Measurements from ENCODE around the gene FAM20B. TPM values are rescaled to one million over a fixed set of nuclear protein-coding genes. Genes with fewer than 3 reads are reported as not detected.
A peak's percentile ranks its signal among the peaks of the same experiment; 100 is the strongest.

Gene FAM20B
- total and polyA plus RNA-seq, 2 of the 13 experiments (the other 11 are each of a cell fraction or from before 2014, with no cell fraction given), result 13.8 to 26.9 TPM

DNA sequence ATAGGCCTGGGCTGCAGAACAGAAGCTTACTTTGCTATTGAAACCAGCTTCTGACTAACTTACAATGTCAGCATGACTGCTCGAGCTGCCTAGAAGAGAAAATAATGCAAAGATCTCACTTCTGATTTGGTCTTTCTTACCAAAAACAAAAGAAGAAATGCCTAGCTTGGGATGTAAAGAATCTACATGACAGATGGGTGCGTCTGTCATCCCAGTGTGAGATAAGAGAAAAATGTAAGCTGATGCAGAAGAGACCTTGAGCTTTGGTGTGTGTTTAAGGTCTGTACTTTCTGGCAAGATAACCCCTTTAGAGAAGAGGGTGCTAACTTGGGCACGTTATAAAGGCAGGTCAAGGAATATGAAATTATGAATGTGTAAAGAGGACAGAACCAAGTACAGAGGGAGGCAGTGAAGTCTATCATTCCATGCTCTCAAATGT is 3.6 kb downstream of the FAM20B start (continued):
- TF ChIP-seq, protein P1, sequence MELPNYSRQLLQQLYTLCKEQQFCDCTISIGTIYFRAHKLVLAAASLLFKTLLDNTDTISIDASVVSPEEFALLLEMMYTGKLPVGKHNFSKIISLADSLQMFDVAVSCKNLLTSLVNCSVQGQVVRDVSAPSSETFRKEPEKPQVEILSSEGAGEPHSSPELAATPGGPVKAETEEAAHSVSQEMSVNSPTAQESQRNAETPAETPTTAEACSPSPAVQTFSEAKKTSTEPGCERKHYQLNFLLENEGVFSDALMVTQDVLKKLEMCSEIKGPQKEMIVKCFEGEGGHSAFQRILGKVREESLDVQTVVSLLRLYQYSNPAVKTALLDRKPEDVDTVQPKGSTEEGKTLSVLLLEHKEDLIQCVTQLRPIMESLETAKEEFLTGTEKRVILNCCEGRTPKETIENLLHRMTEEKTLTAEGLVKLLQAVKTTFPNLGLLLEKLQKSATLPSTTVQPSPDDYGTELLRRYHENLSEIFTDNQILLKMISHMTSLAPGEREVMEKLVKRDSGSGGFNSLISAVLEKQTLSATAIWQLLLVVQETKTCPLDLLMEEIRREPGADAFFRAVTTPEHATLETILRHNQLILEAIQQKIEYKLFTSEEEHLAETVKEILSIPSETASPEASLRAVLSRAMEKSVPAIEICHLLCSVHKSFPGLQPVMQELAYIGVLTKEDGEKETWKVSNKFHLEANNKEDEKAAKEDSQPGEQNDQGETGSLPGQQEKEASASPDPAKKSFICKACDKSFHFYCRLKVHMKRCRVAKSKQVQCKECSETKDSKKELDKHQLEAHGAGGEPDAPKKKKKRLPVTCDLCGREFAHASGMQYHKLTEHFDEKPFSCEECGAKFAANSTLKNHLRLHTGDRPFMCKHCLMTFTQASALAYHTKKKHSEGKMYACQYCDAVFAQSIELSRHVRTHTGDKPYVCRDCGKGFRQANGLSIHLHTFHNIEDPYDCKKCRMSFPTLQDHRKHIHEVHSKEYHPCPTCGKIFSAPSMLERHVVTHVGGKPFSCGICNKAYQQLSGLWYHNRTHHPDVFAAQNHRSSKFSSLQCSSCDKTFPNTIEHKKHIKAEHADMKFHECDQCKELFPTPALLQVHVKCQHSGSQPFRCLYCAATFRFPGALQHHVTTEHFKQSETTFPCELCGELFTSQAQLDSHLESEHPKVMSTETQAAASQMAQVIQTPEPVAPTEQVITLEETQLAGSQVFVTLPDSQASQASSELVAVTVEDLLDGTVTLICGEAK (IDR thresholded peaks at IDR 0.05), result no peak
- TF ChIP-seq, protein P1 (CRISPR knock-in tag; IDR thresholded peaks at IDR 0.05), result no peak
- TF ChIP-seq ZNF670 (CRISPR knock-in tag; IDR thresholded peaks at IDR 0.05; ENCODE audit: borderline replicate concordance), result no peak
- no peak for TF ChIP-seq ZFYVE20 (CRISPR knock-in tag; IDR thresholded peaks at IDR 0.05; ENCODE audit: borderline replicate concordance, low read depth)
- TF ChIP-seq SOX13 (IDR thresholded peaks at IDR 0.05), result no peak
- TF ChIP-seq SOX13 (CRISPR knock-in tag; conservative IDR thresholded peaks at IDR 0.05 in 1 of 2, IDR thresholded peaks at IDR 0.05 in 1 of 2), result peak in 1 of 2 experiments; percentile 79; a peak in 2 of 4 replicates
- no peak for TF ChIP-seq CCDC6 (CRISPR knock-in tag; IDR thresholded peaks at IDR 0.05)
- no peak for TF ChIP-seq ARHGAP35 (CRISPR knock-in tag; IDR thresholded peaks at IDR 0.05; ENCODE audit: borderline replicate concordance)
- no peak for TF ChIP-seq EHMT2 (IDR thresholded peaks at IDR 0.05; ENCODE audit: borderline replicate concordance, low read depth, low read length)
- TF ChIP-seq HDAC1 (CRISPR knock-in tag; IDR thresholded peaks at IDR 0.05), result peak; percentile 56; the same call in 1 of the 2 replicates
- TF ChIP-seq, protein P2, sequence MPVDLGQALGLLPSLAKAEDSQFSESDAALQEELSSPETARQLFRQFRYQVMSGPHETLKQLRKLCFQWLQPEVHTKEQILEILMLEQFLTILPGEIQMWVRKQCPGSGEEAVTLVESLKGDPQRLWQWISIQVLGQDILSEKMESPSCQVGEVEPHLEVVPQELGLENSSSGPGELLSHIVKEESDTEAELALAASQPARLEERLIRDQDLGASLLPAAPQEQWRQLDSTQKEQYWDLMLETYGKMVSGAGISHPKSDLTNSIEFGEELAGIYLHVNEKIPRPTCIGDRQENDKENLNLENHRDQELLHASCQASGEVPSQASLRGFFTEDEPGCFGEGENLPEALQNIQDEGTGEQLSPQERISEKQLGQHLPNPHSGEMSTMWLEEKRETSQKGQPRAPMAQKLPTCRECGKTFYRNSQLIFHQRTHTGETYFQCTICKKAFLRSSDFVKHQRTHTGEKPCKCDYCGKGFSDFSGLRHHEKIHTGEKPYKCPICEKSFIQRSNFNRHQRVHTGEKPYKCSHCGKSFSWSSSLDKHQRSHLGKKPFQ (CRISPR knock-in tag; IDR thresholded peaks at IDR 0.05; ENCODE audit: insufficient replicate concordance), result no peak
- no peak for TF ChIP-seq EED (CRISPR knock-in tag; IDR thresholded peaks at IDR 0.05)
- TF ChIP-seq BHLHE40 (IDR thresholded peaks at IDR 0.05; ENCODE audit: low read length), result no peak
- TF ChIP-seq, protein P3, sequence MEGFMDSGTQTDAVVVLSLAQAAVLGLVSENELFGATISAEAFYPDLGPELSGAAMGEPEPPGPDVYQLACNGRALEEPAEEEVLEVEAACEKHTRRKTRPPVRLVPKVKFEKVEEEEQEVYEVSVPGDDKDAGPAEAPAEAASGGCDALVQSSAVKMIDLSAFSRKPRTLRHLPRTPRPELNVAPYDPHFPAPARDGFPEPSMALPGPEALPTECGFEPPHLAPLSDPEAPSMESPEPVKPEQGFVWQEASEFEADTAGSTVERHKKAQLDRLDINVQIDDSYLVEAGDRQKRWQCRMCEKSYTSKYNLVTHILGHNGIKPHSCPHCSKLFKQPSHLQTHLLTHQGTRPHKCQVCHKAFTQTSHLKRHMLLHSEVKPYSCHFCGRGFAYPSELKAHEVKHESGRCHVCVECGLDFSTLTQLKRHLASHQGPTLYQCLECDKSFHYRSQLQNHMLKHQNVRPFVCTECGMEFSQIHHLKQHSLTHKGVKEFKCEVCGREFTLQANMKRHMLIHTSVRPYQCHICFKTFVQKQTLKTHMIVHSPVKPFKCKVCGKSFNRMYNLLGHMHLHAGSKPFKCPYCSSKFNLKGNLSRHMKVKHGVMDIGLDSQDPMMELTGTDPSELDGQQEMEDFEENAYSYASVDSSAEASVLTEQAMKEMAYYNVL (CRISPR knock-in tag; IDR thresholded peaks at IDR 0.05; ENCODE audit: borderline replicate concordance), result peak; percentile 63; the same call in 1 of the 2 replicates
- TF ChIP-seq ZNF260 (CRISPR knock-in tag; IDR thresholded peaks at IDR 0.05; ENCODE audit: borderline replicate concordance, low read depth), result no peak
- no peak for TF ChIP-seq ZBTB1 (CRISPR knock-in tag; IDR thresholded peaks at IDR 0.05; ENCODE audit: borderline replicate concordance)
- TF ChIP-seq MED13 (CRISPR knock-in tag; IDR thresholded peaks at IDR 0.05), result no peak
- TF ChIP-seq ZNF619 (CRISPR knock-in tag; IDR thresholded peaks at IDR 0.05), result no peak
